H1 (cell line): ENCODE results near the gene LAMTOR4.

Source experiments
- CTCF ChIP-seq, 3 experiments: IDR thresholded peaks; 1 replicate in 2 of 3; 2 replicates in 1 of 3; pipeline versions ENCODE4 v1.5.1 to v1.6.1; 2011; ENCODE audit warnings: low read length in 3 of 3, mild to moderate bottlenecking in 3 of 3, inconsistent platforms in 2 of 3, low read depth in 1 of 3, moderate library complexity in 1 of 3; ENCODE audit not compliant: insufficient read depth in 1 of 3; ENCODE audit errors: control extremely low read depth in 1 of 3
- EGR1 ChIP-seq: IDR thresholded peaks from 2 replicates; pipeline ENCODE4 v1.6.1; 2011; ENCODE audit warnings: low read depth, low read length, borderline replicate concordance
- EP300 ChIP-seq, 2 experiments: IDR thresholded peaks; 1 replicate in 1 of 2; 2 replicates in 1 of 2; pipeline ENCODE4 v1.6.1; 2011 to 2012; ENCODE audit warnings: low read depth in 2 of 2, low read length in 2 of 2, mild to moderate bottlenecking in 2 of 2, borderline replicate concordance in 1 of 2, inconsistent platforms in 1 of 2, moderate library complexity in 1 of 2
- EZH2 ChIP-seq: fragments of 200-600 bp; sonication (generic); IDR thresholded peaks from 2 replicates; pipeline ENCODE4 v1.7.1; 2012; ENCODE audit warnings: low read depth, mild to moderate bottlenecking, moderate library complexity, low read length, inconsistent platforms; ENCODE audit not compliant: severe bottlenecking
- GTF2F1 ChIP-seq: IDR thresholded peaks from 2 replicates; pipeline ENCODE4 v1.6.1; 2012; ENCODE audit warnings: low read depth, low read length, improper control_type of control experiment, borderline replicate concordance
- POLR2A ChIP-seq, 2 experiments: IDR thresholded peaks; 1 replicate in 1 of 2; 2 replicates in 1 of 2; pipeline ENCODE4 v1.6.1; 2011; ENCODE audit warnings: low read depth in 2 of 2, low read length in 2 of 2, mild to moderate bottlenecking in 2 of 2; ENCODE audit errors: control extremely low read depth in 1 of 2
- POLR2AphosphoS5 ChIP-seq: IDR thresholded peaks from 2 replicates; pipeline ENCODE4 v1.6.1; 2011; ENCODE audit warnings: low read depth, low read length
- SIX5 ChIP-seq: IDR thresholded peaks from 2 replicates; pipeline ENCODE4 v1.6.1; 2011; ENCODE audit warnings: mild to moderate bottlenecking, low read depth, low read length
- TAF1 ChIP-seq: IDR thresholded peaks from 2 replicates; pipeline ENCODE4 v1.6.1; 2011; ENCODE audit warnings: mild to moderate bottlenecking, low read depth, low read length
- TCF12 ChIP-seq: IDR thresholded peaks from 2 replicates; pipeline ENCODE4 v1.6.1; 2011; ENCODE audit warnings: low read depth, mild to moderate bottlenecking, low read length
- TF ChIP-seq, protein P1 (sequence below): IDR thresholded peaks from 2 replicates; pipeline ENCODE4 v1.6.1; 2012; ENCODE audit warnings: inconsistent platforms

DNA sequence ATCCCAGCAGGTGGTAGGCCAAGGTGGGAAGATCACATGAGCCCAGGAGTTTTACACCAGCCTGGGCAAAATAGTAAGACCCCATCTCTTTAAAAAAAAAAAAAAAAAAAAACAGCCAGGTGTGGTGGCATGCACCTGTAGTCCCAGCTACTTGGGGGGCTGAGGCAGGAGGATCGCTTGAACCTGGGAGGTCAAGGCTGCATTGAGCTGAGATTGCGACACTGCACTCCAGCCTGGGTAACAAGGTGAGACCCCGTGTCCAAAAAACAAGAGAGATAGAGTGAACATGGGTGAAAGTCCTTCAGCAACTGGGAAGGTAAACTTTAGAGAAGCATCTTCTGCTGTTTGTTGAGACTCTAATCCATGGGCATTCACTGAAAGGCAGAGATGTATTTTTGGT is 6.3 kb upstream of the LAMTOR4 start:
- TF ChIP-seq POLR2A (IDR thresholded peaks at IDR 0.05; ENCODE audit: control extremely low read depth in 1 of 2, low read depth in 2 of 2, low read length in 2 of 2) (no peak), EGR1 (no peak), SIX5 (no peak), CTCF (IDR thresholded peaks at IDR 0.05; ENCODE audit: control extremely low read depth in 1 of 3, insufficient read depth in 1 of 3, low read depth in 1 of 3, low read length in 3 of 3) (no peak), TAF1 (no peak), EP300 (IDR thresholded peaks at IDR 0.05; ENCODE audit: borderline replicate concordance in 1 of 2, low read depth in 2 of 2, low read length in 2 of 2) (no peak), GTF2F1 (no peak), EZH2 (no peak), TCF12 (no peak), POLR2AphosphoS5 (no peak)
- TF ChIP-seq, protein P1, sequence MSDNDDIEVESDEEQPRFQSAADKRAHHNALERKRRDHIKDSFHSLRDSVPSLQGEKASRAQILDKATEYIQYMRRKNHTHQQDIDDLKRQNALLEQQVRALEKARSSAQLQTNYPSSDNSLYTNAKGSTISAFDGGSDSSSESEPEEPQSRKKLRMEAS = no peak
